ENCODE data around the gene TPK1.

The TPK1 gene

GRCh38 chr7:144481833-144482232, 354.0 kb downstream of the TPK1 start:
- CTCF ChIA-PET = interaction anchor here (0.6 kb wide), 1 partner anchor 21 kb away, joined by 3 read pairs; no protein-coding TSS in a partner anchor
- TF ChIP-seq CTCF (conservative IDR thresholded peaks at IDR 0.05; ENCODE audit: low read depth) = no peak
- no peak overlapping the region for H3K27ac ChIP-seq
- POLR2A ChIA-PET (ENCODE audit: low non-redundant PET) = no interaction called here
- DNase-seq (ENCODE audit: low spot score) = no peak

GRCh38 chr7:144477348-144477747, 358.5 kb downstream of the TPK1 start:
- ChIA-PET CTCF (no interaction called here), POLR2A (ENCODE audit: low non-redundant PET) (no interaction called here)
- no peak for TF ChIP-seq CTCF (conservative IDR thresholded peaks at IDR 0.05; ENCODE audit: low read depth)
- no peak for DNase-seq (ENCODE audit: low spot score)
- H3K27ac ChIP-seq = no peak overlapping the region

- POLR2A ChIA-PET (ENCODE audit: low non-redundant PET) = no interaction called here
- TF ChIP-seq CTCF (conservative IDR thresholded peaks at IDR 0.05; ENCODE audit: low read depth) = no peak
- CTCF ChIA-PET = no interaction called here
- H3K27ac ChIP-seq = no peak overlapping the region
- no peak for DNase-seq (ENCODE audit: low spot score)
Measured at GRCh38 chr7:144474800-144475615, 360.8 kb downstream of the TPK1 start.

- DNase-seq (ENCODE audit: low spot score) = no peak
- CTCF ChIA-PET = no interaction called here
- no peak for TF ChIP-seq CTCF (conservative IDR thresholded peaks at IDR 0.05; ENCODE audit: low read depth)
- POLR2A ChIA-PET (ENCODE audit: low non-redundant PET) = no interaction called here
- H3K27ac ChIP-seq = no peak overlapping the region
Measured at GRCh38 chr7:144474363-144474762, 361.5 kb downstream of the TPK1 start.

GRCh38 chr7:144473908-144474307, 361.9 kb downstream of the TPK1 start:
- POLR2A ChIA-PET (ENCODE audit: low non-redundant PET) = no interaction called here
- CTCF ChIA-PET = no interaction called here
- TF ChIP-seq CTCF (conservative IDR thresholded peaks at IDR 0.05; ENCODE audit: low read depth) = no peak

GRCh38 chr7:144470078-144470477, 365.8 kb downstream of the TPK1 start:
- POLR2A ChIA-PET (ENCODE audit: low non-redundant PET) = no interaction called here
- H3K27ac ChIP-seq = no peak overlapping the region
- no peak for TF ChIP-seq CTCF (conservative IDR thresholded peaks at IDR 0.05; ENCODE audit: low read depth)
- CTCF ChIA-PET = interaction anchor here (0.7 kb wide), 1 partner anchor 21 kb away, joined by 3 read pairs; no protein-coding TSS in a partner anchor
- DNase-seq (ENCODE audit: low spot score) = no peak

More at GRCh38 chr7:144473908-144474307, 361.9 kb downstream of the TPK1 start:
- DNase-seq (ENCODE audit: low spot score) = no peak
- H3K27ac ChIP-seq = no peak overlapping the region
